ENCODE measurements around the gene MTHFD2L.
"Not testable (repeated sequence)": the region's sequence is repeated elsewhere in the genome, so short reads cannot be mapped to it uniquely, and the experiment has no call there.

MTHFD2L gene

GRCh38 chr4:74330295-74330750, 172.4 kb downstream of the MTHFD2L start:
- no peak overlapping the region for H3K4me3 ChIP-seq (ENCODE audit: low read length)
- H3K27ac ChIP-seq (ENCODE audit: low read length): no peak overlapping the region
- no peak overlapping the region for H3K9ac ChIP-seq (ENCODE audit: low read depth, low read length)
- H3K9me3 ChIP-seq (ENCODE audit: insufficient read depth, low read depth, low read length): no peaks in the 10 kb centered on the region
- no peaks in the 10 kb centered on the region for H3K36me3 ChIP-seq (ENCODE audit: insufficient read depth, low read depth, low read length)
- no peaks in the 10 kb centered on the region for H3K27me3 ChIP-seq (ENCODE audit: insufficient read depth, low read length)
- H3K4me1 ChIP-seq (ENCODE audit: insufficient read depth, low read length): no peaks in the 10 kb centered on the region; the same call in 1 of the 2 replicates

GRCh38 chr4:74331252-74331651, 173.3 kb downstream of the MTHFD2L start:
- Histone ChIP-seq H3K4me3 (ENCODE audit: low read length) (no peak overlapping the region), H3K9ac (ENCODE audit: low read depth, low read length) (no peak overlapping the region), H3K27me3 (ENCODE audit: insufficient read depth, low read length) (no peaks in the 10 kb centered on the region), H3K4me1 (ENCODE audit: insufficient read depth, low read length) (no peaks in the 10 kb centered on the region; the same call in 1 of the 2 replicates), H3K36me3 (ENCODE audit: insufficient read depth, low read depth, low read length) (no peaks in the 10 kb centered on the region), H3K27ac (ENCODE audit: low read length) (no peak overlapping the region), H3K9me3 (ENCODE audit: insufficient read depth, low read depth, low read length) (no peaks in the 10 kb centered on the region)

DNA sequence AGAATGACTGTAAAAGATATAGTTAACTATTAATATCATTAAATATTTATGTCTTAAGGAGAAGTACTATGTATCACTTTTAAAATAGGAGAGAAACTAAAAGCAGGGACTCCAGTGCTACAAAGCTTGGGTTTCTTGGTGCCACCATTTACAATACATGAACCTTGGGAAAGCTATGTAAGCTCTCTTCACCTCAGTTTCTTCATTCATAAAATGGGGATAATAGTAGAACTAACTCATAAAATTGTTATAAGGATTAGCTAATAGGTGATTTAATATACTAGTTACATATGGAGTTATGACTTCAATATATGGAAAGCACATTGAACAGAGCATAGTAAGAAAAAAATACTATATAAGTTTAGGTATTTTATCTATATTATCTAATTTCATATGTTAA, 174.0 kb downstream of the MTHFD2L start:
- no peaks in the 10 kb centered on the region for H3K27me3 ChIP-seq (ENCODE audit: insufficient read depth, low read length)
- no peak overlapping the region for H3K4me3 ChIP-seq (ENCODE audit: low read length)
- no peaks in the 10 kb centered on the region for H3K9me3 ChIP-seq (ENCODE audit: insufficient read depth, low read depth, low read length)
- H3K9ac ChIP-seq (ENCODE audit: low read depth, low read length): no peak overlapping the region
- H3K27ac ChIP-seq (ENCODE audit: low read length): no peak overlapping the region
- no peaks in the 10 kb centered on the region for H3K36me3 ChIP-seq (ENCODE audit: insufficient read depth, low read depth, low read length)
- H3K4me1 ChIP-seq (ENCODE audit: insufficient read depth, low read length): no peaks in the 10 kb centered on the region; the same call in 1 of the 2 replicates

DNA sequence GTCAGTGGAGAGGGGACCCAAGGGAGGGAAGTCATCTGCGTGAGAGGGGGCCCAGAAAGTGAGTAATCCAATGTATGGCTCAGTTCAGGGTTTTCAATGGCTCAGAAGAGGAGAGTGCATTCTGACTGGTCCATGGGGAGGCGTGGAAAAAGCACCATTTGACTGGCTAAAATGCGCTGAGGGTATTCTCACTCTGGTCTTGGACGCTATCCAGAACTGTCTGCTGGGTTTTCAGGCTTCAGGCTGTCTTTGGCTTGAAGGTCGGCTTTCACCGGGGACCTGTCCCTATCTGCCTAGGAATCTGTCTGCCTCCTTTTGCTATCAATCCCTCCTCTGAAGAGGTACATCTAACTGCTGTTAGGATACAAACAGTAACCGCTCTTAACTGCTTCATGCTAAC, 176.7 kb downstream of the MTHFD2L start:
- Histone ChIP-seq H3K4me1 (ENCODE audit: insufficient read depth, low read length) (no peaks in the 10 kb centered on the region; the same call in 1 of the 2 replicates), H3K36me3 (ENCODE audit: insufficient read depth, low read depth, low read length) (no peaks in the 10 kb centered on the region), H3K9me3 (ENCODE audit: insufficient read depth, low read depth, low read length) (no peaks in the 10 kb centered on the region), H3K27ac (ENCODE audit: low read length) (no peak overlapping the region), H3K9ac (ENCODE audit: low read depth, low read length) (no peak overlapping the region), H3K27me3 (ENCODE audit: insufficient read depth, low read length) (no peaks in the 10 kb centered on the region), H3K4me3 (ENCODE audit: low read length) (no peak overlapping the region)

- H3K4me3 ChIP-seq (ENCODE audit: low read length): no peak overlapping the region
- H3K4me1 ChIP-seq (ENCODE audit: insufficient read depth, low read length): no peaks in the 10 kb centered on the region; the same call in 1 of the 2 replicates
- no peaks in the 10 kb centered on the region for H3K27me3 ChIP-seq (ENCODE audit: insufficient read depth, low read length)
- no peaks in the 10 kb centered on the region for H3K9me3 ChIP-seq (ENCODE audit: insufficient read depth, low read depth, low read length)
- H3K27ac ChIP-seq (ENCODE audit: low read length): no peak overlapping the region
- H3K36me3 ChIP-seq (ENCODE audit: insufficient read depth, low read depth, low read length): no peaks in the 10 kb centered on the region
- H3K9ac ChIP-seq (ENCODE audit: low read depth, low read length): no peak overlapping the region
Observed at GRCh38 chr4:74335341-74336021, 177.6 kb downstream of the MTHFD2L start.

DNA sequence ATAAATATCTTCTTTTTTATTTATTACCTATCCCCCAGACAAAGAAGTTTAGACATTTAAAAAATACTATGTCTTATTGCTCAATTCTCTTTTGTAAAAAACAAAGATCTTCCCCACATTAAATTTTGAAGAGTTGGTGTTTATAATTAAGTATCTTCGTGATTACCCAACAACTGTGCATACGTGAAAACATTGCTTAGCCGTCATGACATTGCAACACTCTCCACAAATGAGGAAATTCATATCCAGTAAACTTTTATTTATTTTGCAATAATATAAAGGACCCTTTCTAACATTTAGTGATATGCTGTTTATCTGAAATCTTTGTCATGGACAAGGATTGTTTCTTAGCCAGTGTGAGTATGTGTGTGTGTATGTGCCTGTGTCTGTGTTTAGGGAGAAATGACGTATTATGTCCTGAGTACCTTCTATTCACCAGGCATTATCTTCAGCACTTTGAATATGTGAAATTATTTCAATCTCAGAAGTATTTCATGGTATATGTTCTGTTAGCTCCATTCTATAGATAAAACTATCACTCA, 180.9 kb downstream of the MTHFD2L start:
- Histone ChIP-seq H3K9me3 (ENCODE audit: insufficient read depth, low read depth, low read length) (peaks cover 8% of the 10 kb centered on the region), H3K4me1 (ENCODE audit: insufficient read depth, low read length) (no peaks in the 10 kb centered on the region), H3K27me3 (ENCODE audit: insufficient read depth, low read length) (no peaks in the 10 kb centered on the region), H3K27ac (ENCODE audit: low read length) (no peak overlapping the region), H3K9ac (ENCODE audit: low read depth, low read length) (no peak overlapping the region), H3K36me3 (ENCODE audit: insufficient read depth, low read depth, low read length) (no peaks in the 10 kb centered on the region), H3K4me3 (ENCODE audit: low read length) (no peak overlapping the region)

GRCh38 chr4:74339501-74339900, 181.6 kb downstream of the MTHFD2L start:
- Histone ChIP-seq H3K27ac (ENCODE audit: low read length) (no peak overlapping the region), H3K4me1 (ENCODE audit: insufficient read depth, low read length) (no peaks in the 10 kb centered on the region), H3K36me3 (ENCODE audit: insufficient read depth, low read depth, low read length) (no peaks in the 10 kb centered on the region), H3K9me3 (ENCODE audit: insufficient read depth, low read depth, low read length) (peaks cover 15% of the 10 kb centered on the region), H3K9ac (ENCODE audit: low read depth, low read length) (no peak overlapping the region), H3K4me3 (ENCODE audit: low read length) (no peak overlapping the region), H3K27me3 (ENCODE audit: insufficient read depth, low read length) (no peaks in the 10 kb centered on the region)

GRCh38 chr4:74340421-74340820, 182.5 kb downstream of the MTHFD2L start:
- not testable (repeated sequence) for H3K4me1 ChIP-seq (ENCODE audit: insufficient read depth, low read length); H3K9ac ChIP-seq (ENCODE audit: low read depth, low read length); H3K27ac ChIP-seq (ENCODE audit: low read length); H3K27me3 ChIP-seq (ENCODE audit: insufficient read depth, low read length); H3K4me3 ChIP-seq (ENCODE audit: low read length); H3K36me3 ChIP-seq (ENCODE audit: insufficient read depth, low read depth, low read length)
- peaks cover 17% of the 10 kb centered on the region for H3K9me3 ChIP-seq (ENCODE audit: insufficient read depth, low read depth, low read length)

- no peak overlapping the region for H3K4me3 ChIP-seq (ENCODE audit: low read length)
- H3K9ac ChIP-seq (ENCODE audit: low read depth, low read length): no peak overlapping the region
Observed at GRCh38 chr4:74344031-74344430, 186.1 kb downstream of the MTHFD2L start.

More at GRCh38 chr4:74344031-74344430, 186.1 kb downstream of the MTHFD2L start:
- no peaks in the 10 kb centered on the region for H3K4me1 ChIP-seq (ENCODE audit: insufficient read depth, low read length)
- no peak overlapping the region for H3K27ac ChIP-seq (ENCODE audit: low read length)
- H3K36me3 ChIP-seq (ENCODE audit: insufficient read depth, low read depth, low read length): no peaks in the 10 kb centered on the region
- H3K9me3 ChIP-seq (ENCODE audit: insufficient read depth, low read depth, low read length): peaks cover 17% of the 10 kb centered on the region
- no peaks in the 10 kb centered on the region for H3K27me3 ChIP-seq (ENCODE audit: insufficient read depth, low read length)

Measured in iPS-20b (cell line).